Effector memory CD4-positive, alpha-beta T cell (primary cell): ENCODE results near the gene CXCL12.

ENCODE experiments used
- DNase-seq, 3 donors: peaks; one replicate each; pipeline ENCODE4 v3.0.0-alpha.2; 2020
- H3K27ac ChIP-seq: 2 replicates; pipeline ENCODE4 v1.7.0; 2013; ENCODE audit warnings: mild to moderate bottlenecking, low read length, moderate library complexity; ENCODE audit not compliant: insufficient read depth, poor library complexity, severe bottlenecking
- H3K27me3 ChIP-seq: replicated peaks from 2 replicates; pipeline ENCODE4 v1.7.0; 2013; ENCODE audit warnings: mild to moderate bottlenecking, low read length; ENCODE audit not compliant: insufficient read depth, control insufficient read depth, poor library complexity, severe bottlenecking
- H3K36me3 ChIP-seq: 2 replicates; pipeline ENCODE4 v1.7.0; 2013; ENCODE audit warnings: mild to moderate bottlenecking, low read length, moderate library complexity; ENCODE audit not compliant: control insufficient read depth, insufficient read depth
- H3K4me1 ChIP-seq: 2 replicates; pipeline ENCODE4 v1.7.0; 2013; ENCODE audit warnings: low read length, mild to moderate bottlenecking; ENCODE audit not compliant: control insufficient read depth, insufficient read depth, poor library complexity, severe bottlenecking
- H3K4me3 ChIP-seq: 2 replicates; pipeline ENCODE4 v1.7.0; 2013; ENCODE audit warnings: low read length, low read depth, mild to moderate bottlenecking; ENCODE audit not compliant: insufficient read depth, poor library complexity, severe bottlenecking
- H3K9me3 ChIP-seq: 2 replicates; pipeline ENCODE4 v1.7.0; 2013; ENCODE audit warnings: mild to moderate bottlenecking, low read length, moderate library complexity; ENCODE audit not compliant: control insufficient read depth

Gene CXCL12

GRCh38 chr10:44354771-44355170, 30.1 kb downstream of the CXCL12 start:
- H3K9me3 ChIP-seq = no peaks in the 10 kb centered on the region
- H3K36me3 ChIP-seq = no peaks in the 10 kb centered on the region
- H3K4me3 ChIP-seq = no peak overlapping the region
- no peak overlapping the region for H3K27ac ChIP-seq
- no peaks in the 10 kb centered on the region for H3K4me1 ChIP-seq
- H3K27me3 ChIP-seq = no peaks in the 10 kb centered on the region
- no peak for DNase-seq

DNA sequence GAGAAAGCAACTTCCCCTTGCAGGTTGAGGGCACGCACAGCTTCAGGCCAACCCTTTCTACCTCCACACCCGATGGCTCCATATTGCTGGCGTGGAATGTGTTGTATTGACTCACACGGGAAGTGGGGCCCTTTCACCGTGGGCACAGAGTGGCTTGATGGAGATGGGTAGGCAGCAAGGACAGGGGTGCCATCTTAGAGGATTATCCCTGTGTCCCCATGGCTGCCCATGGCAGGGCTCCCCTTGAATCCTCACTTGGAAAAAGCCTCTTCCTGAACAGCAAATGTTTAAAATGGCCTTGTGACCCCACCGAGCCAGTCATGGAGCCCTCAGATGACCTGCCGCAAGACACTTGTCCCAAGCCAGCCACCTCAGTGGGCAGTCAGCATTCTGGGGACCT, 31.2 kb downstream of the CXCL12 start:
- Histone ChIP-seq H3K4me3 (no peak overlapping the region), H3K9me3 (no peaks in the 10 kb centered on the region), H3K4me1 (no peaks in the 10 kb centered on the region), H3K27ac (no peak overlapping the region), H3K27me3 (no peaks in the 10 kb centered on the region), H3K36me3 (no peaks in the 10 kb centered on the region)
- DNase-seq = no peak

DNA sequence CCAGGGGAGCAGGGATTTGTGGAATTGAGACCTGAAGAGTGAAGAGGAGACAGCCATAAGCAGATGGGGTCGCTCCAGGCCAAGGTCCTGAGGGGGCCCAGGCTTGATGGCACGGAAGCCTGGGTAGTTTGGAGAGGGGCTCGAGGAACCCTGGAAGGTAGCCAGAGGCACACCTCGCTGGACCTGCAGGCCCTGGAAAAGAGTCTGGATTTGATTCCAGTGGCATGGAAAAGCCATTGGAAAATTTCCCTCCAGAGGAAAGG, 31.8 kb downstream of the CXCL12 start:
- no peaks in the 10 kb centered on the region for H3K27me3 ChIP-seq
- no peak for DNase-seq
- H3K27ac ChIP-seq = no peak overlapping the region
- H3K4me1 ChIP-seq = no peaks in the 10 kb centered on the region
- no peak overlapping the region for H3K4me3 ChIP-seq
- no peaks in the 10 kb centered on the region for H3K9me3 ChIP-seq
- H3K36me3 ChIP-seq = no peaks in the 10 kb centered on the region

- DNase-seq = no peak
- H3K9me3 ChIP-seq = no peaks in the 10 kb centered on the region
- H3K27ac ChIP-seq = no peak overlapping the region
- H3K27me3 ChIP-seq = no peaks in the 10 kb centered on the region
- H3K4me1 ChIP-seq = no peaks in the 10 kb centered on the region
- no peak overlapping the region for H3K4me3 ChIP-seq
- H3K36me3 ChIP-seq = no peaks in the 10 kb centered on the region
These were observed 32.4 kb downstream of the CXCL12 start for GRCh38 chr10:44352316-44353127.

DNA sequence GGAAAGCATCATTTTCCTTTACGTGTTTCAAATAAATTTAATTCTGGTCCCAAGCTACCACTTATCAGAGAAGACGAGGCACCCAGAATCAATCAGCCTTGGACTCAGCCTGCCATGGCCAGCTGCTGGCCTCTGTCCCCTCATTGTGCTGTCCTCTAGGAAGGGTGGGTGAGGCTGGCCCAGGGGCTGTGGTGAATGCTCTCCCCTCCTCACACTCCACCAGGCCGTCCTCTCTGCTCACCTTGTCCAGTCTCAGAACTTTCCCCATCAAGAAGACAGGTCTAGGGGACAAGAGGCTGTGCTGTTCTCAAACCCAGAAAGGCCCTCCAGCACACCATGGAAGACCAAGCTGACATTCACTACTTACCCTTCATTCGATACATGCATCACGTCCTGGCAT, 36.4 kb downstream of the CXCL12 start:
- Histone ChIP-seq H3K4me3 (no peak overlapping the region), H3K9me3 (no peaks in the 10 kb centered on the region), H3K27me3 (no peaks in the 10 kb centered on the region), H3K27ac (no peak overlapping the region), H3K36me3 (no peaks in the 10 kb centered on the region), H3K4me1 (no peaks in the 10 kb centered on the region)
- no peak for DNase-seq

DNA sequence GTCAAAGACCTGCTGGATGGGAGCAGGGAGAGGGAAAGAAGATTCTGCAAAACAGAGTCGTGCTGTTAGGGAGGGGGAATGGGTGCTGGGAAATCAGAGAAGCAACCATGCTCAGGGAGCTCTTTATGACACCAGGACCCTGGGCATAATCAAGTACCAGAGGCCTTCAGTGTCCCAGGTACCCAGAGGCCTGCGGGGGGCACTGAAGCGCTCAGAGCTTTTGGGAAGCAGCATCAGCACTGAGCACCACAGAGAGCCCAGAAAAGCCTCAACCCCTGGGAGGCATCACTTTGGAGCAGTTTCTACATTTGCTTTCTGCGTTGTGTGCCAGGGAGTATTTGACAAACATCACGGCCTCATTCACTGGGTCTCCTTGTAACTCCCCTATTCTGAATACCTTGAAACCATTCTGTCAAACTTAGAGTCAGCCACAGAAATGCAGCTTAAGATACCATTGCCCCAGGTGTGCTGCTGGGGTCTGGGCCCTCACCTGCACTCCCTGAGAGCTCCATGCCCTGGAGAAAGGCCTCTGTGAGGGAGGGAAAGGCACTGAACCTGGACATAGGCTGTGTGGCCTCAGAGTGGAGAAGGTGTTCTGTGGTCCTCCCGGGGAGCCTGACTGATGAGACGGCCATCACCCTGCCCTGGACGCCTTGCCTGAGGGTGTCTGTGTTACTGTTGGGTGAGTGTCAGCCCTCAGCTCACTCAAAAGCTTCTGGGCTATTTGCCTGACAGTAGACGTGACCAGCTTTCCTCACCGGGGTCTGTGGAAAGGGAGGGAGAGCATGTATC, 37.1 kb downstream of the CXCL12 start:
- no peak for DNase-seq
- H3K36me3 ChIP-seq = no peaks in the 10 kb centered on the region

DNA sequence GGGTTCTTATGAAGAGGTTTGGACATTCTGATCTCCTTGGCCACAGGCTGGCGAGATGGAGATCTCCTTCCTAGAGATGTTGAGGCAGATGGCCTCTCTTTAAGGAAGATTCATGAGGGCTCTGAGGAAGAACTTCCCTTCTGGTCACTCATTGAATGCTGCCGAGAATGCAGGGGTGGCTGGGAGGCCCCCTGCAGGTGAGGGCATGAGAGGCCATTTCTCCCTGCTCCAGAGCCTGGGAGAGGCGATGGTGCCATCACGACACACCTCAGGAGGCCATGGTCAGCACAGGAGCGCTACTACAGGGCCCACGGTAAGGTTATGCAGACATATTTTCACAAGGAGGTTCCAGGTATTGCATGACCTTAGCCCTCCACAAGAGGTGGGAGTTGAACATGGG, 40.2 kb downstream of the CXCL12 start:
- H3K4me1 ChIP-seq = no peaks in the 10 kb centered on the region
- no peak overlapping the region for H3K27ac ChIP-seq
- no peak for DNase-seq
- H3K9me3 ChIP-seq = no peaks in the 10 kb centered on the region
- H3K4me3 ChIP-seq = no peak overlapping the region
- no peaks in the 10 kb centered on the region for H3K36me3 ChIP-seq
- no peaks in the 10 kb centered on the region for H3K27me3 ChIP-seq

More for the DNA sequence above, 37.1 kb downstream of the CXCL12 start:
- H3K4me1 ChIP-seq = no peaks in the 10 kb centered on the region
- H3K27me3 ChIP-seq = no peaks in the 10 kb centered on the region
- no peaks in the 10 kb centered on the region for H3K9me3 ChIP-seq
- H3K27ac ChIP-seq = no peak overlapping the region
- no peak overlapping the region for H3K4me3 ChIP-seq

DNA sequence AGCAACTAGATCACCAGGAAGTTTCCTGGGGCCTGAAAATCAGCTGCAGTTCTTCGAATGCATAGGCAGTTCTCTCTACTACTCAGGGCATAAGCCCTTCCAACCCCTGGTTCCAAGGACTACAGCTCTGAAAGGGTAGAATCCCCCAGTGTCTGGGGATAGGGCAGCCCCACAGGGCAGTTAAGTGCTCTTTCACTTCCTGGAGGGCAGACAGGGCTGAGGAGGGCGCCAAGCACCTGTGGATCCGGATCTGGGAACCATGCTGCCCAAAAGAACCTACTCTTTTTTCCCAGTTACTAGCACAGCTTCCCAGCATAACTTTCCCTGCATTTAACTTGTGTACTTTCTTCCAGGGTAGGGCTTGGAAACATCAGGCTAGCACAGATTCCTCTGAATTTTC, 41.1 kb downstream of the CXCL12 start:
- no peaks in the 10 kb centered on the region for H3K9me3 ChIP-seq
- H3K4me3 ChIP-seq = no peak overlapping the region
- H3K36me3 ChIP-seq = no peaks in the 10 kb centered on the region
- H3K27me3 ChIP-seq = no peaks in the 10 kb centered on the region
- H3K27ac ChIP-seq = no peak overlapping the region
- DNase-seq = no peak
- H3K4me1 ChIP-seq = no peaks in the 10 kb centered on the region

DNA sequence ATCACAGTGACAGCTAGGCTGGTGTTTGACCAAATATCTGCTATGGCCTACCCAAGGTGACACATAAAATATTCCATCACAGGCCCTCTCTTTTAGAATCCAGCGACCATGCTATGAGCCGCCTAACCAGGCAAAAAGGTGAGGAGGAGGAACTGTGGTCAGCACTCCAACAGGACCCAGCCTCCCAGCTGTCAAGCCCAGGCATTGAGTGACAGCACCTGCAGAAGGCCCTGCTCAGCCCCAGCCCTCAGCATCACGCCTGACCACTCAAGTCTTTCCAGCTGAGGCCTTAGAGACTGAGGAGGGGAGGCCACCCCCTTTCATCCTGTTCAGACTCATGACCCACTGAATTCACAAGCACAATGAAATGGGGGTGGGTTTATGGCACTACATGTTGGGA, 43.0 kb downstream of the CXCL12 start:
- H3K27me3 ChIP-seq = no peaks in the 10 kb centered on the region
- H3K4me1 ChIP-seq = no peaks in the 10 kb centered on the region
- H3K27ac ChIP-seq = no peak overlapping the region
- H3K4me3 ChIP-seq = no peak overlapping the region
- H3K9me3 ChIP-seq = no peaks in the 10 kb centered on the region
- H3K36me3 ChIP-seq = no peaks in the 10 kb centered on the region
- DNase-seq = no peak

DNA sequence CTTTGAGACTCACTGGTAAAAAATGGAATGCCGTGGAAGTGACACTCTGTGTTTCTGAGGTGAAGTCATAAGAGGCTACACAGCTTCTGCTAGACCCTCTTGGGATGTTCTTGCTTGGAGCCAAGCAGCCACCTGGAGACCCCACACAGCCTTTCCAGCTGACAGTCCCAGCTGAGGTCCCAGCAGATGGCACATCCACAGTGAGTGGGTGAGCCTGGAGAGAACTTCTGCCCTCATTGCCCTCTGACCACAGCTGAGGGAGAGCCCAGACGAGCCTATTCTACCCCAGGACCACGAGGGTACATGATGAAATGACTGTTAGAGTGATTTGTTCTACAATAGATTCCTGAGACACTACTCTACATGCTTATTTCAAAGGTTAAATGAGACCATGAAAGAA, 44.3 kb downstream of the CXCL12 start:
- no peak for DNase-seq
- H3K27me3 ChIP-seq = no peaks in the 10 kb centered on the region
- H3K4me3 ChIP-seq = no peak overlapping the region
- no peaks in the 10 kb centered on the region for H3K9me3 ChIP-seq
- no peaks in the 10 kb centered on the region for H3K36me3 ChIP-seq
- H3K4me1 ChIP-seq = no peaks in the 10 kb centered on the region
- no peak overlapping the region for H3K27ac ChIP-seq
